IPS-11a (cell line): ENCODE measurements around the gene SH3RF3.

Source experiments
- H3K4me3 ChIP-seq: one replicate; pipeline ENCODE4 v1.5.1; 2013; ENCODE audit warnings: low read depth, low read length, control low read depth

SH3RF3 gene

DNA sequence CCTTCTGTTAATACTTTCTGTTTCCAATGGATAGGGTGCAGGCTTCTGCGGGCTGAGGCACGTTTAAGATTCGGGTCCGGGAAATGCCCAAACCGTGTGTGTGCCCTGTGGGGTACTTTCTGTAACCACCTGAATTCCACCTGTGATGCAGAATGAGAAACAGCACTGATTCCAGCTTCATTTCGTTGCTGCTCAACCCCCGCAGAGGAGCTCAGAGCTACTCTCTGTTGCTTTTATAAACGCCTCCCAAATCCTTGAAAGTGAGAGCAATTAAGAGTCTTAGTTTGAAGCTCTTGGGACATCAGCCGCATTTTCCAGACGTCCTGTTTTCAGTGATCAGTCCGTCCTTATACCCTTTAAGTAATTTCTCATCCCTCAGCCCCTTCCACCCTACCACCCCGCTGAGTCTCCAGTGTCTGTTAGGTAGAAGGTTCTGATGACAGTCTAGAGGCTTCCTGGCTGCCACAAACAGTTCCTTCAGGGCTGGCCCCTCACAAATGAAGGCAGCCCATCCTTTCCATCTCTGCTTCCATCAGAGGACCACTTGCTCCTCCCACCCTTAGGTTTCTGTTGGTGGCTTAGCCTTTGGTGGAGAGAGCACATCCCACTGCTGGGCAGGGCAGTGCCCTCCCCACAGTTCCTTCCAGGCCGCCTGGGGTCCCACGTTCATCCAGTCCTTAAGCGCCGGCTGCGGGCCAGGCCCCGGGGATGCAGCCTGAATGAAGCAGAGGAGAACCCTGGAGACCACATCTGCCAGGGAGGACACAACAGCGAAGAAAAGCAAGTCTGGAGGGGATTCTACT, 254.7 kb downstream of the SH3RF3 start:
- H3K4me3 ChIP-seq, result no peak overlapping the region

DNA sequence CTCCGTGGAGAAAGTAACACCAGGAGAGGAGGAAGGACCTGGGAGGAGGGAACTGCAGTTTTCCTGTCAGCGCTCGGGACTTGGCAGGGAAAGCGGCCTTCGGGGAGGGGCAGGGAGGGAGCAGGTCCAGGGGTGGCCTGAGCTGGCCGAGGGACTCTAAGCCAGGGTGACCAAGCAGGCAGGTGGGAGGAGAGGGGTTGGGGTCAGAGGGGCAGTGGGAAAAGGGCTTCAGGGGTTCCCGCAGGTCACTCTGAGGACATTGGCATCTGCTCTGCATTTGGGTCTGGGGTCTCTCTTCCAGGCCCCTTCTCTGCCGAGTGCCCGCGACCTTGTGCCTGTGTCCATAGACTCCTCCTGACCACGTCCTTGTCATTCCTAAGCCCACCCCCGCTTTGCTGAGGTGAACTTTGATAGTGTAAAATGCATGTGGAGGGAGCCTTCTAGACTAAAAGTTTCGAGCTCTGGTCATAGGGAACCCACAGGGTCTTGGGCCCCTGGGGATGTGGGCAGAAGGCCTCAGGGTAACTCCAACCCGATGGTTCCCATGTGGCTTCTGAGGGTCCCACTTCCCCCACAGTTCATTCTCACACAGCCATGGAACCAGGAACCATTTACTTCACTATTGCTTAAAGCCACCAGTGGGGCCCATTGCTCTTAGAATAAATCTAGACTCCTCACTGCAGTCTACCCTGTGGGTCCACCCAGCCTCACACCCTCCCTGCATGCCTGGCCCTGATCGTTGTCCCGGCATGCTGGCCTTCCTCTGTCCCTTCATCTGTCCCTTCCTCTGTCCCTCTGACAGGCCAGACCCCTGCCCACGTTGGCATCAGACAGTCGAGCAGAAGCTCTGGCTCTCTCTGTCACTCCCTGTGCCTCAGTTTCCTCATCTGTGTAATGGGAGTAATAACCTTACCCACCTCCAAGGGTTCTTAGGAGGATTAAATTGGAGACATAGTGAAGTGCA, 255.6 kb downstream of the SH3RF3 start:
- no peak overlapping the region for H3K4me3 ChIP-seq

DNA sequence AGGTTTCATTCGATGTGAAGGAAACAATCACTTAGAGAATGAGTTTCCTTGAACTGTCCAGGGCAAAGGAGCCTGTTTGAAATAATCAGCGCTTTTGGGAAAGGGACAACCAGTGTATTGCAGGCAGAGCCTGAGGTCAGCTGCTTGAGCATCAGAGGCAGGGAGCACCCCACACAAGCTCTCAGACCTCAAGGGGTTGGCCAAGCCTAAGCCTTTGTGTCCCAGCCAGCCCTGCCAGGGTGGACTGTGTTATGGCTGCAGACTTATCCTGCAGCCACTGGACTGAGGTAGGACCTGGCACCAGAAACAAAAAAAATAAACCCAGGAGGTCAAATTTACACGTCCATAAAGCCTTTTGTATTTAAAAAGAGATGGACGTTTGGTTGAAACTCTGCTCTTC, 256.5 kb downstream of the SH3RF3 start:
- H3K4me3 ChIP-seq, result no peak overlapping the region

DNA sequence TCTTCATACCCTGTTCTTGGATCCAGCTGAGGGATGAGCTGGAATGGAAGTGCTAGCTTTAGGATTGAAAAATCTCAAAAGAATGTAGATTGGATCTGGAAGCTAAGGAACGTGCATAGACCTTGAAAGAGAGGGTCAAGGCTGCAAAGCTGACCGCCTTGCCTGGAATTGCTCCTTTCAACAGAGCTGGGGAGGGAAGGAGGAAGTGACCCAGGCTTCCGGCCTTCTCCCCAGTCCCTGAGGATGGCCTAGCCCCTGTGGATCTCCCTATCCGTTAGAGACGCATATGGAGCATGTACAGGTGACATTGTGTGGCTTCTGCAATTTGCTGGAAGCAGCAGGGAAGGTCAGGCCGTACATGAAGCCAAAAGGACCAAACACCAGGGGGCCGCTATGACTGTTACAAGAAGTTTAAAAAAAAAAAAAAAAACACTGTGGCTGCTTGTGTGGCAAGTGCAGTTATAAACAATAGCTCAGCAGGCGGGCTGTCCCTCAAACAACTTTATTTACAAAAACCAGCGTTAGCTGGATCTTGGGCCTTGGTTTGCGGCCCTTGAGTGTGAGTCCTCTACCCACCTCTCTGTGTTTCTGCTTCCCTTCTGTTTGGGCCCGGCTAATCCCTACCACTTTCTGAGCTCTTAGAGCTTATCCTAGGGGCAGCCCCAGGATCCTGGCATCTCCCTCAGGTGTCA, 257.1 kb downstream of the SH3RF3 start:
- H3K4me3 ChIP-seq, result no peak overlapping the region

DNA sequence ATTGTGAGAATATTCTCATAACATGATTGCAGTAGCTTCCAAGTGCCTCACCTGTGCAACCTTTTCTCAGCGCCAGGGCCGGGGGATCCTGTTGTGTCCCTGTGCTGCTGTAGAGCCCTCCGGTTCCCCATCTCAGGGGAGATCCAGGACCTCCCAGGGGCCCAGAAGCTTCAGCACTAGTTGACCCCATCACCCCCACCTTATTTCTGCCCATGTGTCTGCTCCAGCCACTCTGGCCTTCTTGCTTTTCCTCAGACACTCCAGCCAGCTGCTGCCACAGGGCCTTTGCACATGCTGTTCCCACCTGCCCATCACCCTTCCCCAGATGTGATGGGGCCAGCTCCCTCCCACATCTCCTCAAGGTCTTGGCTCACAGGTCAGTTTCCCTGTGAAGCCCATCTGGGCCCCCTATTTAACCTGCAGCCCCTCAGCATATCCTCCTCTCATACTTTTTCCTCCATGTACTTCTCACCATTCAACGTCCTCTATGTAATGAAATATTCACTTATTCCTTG, 258.3 kb downstream of the SH3RF3 start:
- H3K4me3 ChIP-seq, result no peak overlapping the region

DNA sequence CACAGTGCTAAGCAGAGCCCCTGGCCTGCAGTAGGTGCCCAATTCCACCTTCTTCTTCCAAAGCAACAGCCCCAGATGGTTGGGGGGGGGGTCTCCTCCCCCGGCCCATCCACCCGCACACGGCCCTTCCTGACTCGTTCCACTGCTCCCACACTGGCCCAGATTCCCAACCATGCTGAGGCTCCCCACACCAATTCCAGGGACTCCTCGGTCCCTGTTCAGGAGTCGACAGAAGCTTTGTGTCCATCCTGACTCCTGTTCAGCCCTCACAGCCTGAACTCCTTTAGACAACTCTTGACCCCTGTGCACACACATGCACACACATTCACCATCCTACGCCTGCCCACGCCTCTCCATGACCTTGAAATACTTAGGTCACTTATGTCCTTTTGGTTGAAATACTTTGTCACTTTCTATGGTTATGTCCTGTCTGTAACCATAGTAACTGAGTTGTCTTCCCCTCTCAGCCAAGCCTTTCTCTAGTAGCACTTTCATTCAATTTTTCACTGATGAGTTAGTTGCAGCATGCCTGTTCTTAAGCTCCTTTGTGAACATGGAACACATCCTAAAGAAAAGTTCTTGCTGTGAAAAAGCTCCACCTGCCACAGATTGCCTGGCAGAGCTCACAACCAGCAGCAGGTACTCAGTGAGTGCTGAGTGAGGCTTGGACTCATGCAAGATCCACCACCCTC, 258.9 kb downstream of the SH3RF3 start:
- no peak overlapping the region for H3K4me3 ChIP-seq

DNA sequence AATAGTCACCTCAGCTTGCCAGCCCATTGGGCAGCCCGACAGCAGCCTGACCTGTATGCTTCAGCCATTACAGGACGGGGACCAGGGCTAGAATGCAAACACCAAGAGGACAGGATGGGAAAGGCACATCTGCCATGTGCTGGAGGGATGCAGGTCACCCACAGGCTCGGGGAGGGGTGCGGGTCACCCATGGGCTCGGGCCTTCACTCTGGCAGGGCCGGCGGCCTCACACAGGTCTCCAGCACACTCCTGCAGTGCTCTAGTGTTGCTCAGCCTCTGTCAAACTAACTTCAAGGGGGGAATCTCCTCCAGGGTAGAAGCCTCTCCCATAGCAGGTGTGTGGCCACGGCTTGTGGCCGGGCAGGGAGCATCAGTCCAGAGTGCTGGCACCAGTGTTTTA, 262.2 kb downstream of the SH3RF3 start:
- no peak overlapping the region for H3K4me3 ChIP-seq

DNA sequence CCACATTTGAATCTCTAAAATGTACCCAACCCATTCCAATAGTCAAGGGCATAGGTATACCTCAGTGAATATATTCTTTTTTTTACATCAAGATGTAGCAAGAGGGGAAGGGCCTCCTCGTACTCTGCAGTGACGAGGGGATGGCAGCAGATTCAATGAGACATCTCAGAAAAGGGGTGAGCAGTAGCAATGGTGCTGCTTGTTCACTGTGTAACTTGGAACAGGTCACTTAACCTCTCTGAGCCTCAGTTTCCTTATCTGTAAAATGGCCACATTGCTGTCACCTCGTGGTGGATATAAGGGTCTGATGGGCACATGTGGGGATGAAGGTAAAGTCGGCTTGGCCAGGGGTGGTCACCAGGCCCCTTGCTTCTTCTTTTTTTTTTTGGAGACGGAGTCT, 263.1 kb downstream of the SH3RF3 start:
- no peak overlapping the region for H3K4me3 ChIP-seq

DNA sequence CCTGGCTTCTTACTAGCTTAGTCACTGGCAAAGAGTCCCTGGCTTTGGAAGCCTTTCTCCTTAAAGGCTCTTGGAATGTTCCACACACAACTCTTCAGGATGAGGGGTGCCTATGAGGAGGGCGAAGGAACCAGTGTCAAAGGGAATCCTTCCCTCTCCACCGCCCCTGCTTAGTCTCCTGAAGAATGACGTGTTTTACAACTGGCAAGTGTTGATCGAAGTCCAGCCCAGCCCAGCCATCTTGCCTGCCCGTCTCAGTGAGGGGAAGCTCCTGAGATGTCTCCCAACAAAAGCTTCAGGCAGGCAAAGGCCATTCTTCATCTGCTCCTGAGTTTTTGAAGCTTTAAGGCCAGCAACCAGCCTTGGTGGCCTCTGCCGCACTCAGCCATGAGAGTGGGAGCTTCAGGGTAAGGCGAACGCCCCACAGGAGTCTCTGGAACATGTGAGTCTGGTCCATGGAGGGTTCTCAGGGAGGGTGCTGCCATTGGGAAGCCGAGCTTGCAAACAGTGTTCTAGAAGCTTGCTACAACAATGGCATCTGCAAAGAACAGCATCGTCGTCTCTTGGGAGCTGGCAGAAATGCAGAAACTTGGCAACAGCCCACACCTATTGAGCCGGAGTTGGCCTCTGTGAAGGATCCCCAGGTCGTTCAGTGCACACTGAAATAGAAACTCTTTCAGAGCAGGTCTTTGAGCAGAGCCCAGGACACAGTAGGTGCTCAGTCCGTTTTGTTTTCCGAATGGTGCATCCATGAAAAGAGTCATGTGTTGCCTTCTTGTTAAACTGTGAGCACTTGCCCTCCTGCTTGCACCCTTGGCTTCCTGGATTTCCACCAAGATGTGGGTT, 264.0 kb downstream of the SH3RF3 start:
- H3K4me3 ChIP-seq, result no peak overlapping the region

DNA sequence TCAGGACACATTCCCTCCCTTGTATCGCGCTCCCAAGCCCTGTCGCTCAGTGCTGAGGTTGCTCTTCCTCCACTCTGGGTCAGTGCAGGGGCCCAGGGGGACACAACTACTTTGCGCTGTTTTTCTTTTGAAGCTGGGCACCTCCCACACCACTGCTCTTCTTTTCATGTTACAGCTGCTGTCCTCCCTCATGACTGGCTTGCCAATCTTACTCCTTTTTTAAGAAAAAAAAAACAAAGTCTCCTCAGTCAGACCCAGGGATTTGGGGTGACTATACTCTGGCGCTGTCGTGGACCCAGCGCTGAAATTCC, 264.6 kb downstream of the SH3RF3 start:
- H3K4me3 ChIP-seq, result no peak overlapping the region

DNA sequence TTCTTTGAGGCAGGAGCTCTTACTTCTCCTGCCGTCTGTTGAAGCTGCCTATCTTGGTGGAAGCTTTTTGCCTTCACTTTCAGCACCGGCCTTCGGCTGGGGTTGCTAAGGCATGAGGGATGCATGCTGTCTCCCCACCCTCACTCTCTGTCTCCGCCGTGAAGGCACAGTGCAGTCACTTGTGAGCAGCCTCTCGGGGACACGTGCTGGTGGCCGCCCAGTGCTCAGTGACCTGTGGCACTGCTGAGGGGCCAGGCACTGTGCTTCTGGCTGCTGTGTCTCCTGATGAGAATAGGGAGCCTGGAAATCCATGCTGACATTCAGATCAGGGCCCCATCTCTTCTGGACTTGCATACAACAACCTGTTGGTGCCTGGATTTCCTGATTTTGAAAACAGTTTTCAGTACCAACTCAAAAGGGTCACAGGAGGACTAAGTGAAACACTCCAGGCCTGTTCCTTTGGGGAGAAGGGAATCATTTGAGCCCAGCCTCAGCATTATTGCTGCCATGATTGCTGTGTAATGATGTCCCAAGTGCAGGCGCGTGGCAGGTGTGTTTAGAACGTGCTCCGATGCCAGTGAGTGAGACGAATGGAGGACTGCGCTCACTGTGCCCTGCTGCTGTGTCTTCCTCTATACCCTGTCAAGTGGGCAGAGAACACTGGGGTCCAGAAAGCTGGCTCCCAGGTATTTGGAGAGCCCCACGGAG, 266.6 kb downstream of the SH3RF3 start:
- H3K4me3 ChIP-seq, result no peak overlapping the region

DNA sequence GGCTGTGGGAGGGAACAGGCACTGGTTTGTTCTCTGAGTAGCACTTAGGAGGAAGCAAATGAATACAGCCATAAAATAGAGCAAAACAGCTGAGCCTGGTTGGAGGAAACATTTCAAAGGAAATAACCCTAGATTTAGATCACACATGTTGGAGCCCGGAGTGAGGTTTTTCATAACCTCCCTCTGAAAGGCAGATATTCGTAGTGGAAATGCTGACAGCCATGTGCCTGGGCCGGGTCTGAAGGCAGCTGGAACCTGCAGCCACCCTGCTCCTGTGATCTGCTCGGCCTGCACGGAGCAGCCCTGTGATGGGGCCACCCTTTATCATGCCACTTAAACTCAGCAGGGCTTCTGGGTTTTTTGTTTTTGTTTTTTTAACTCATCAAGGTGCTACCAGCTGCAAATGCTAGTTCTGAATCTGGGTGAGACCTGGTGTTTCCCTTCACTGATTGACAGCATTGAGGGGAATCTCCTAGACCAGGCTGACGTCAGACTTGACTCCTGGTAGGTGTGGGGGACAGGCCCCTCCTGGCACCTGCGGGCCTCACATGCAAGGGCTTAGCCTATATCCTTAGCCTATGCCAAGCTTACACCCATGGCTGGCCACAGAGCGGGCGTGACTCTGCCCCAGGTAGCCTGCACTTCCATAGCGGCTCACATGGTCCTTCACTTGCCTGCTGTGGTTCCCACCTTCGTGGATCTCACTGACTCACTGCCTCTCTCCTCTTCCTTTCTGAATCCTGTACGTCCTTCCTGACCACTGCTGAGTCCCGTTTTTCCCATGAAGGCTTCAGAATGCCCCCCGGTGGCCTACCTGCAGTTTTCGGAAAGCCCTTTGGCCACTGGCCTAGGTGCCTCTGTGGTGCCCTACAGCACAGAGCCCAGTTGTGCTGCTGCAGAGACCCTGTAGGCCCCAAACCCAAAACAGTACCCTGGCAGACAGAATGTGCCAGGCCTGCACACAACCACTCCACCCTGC, 267.5 kb downstream of the SH3RF3 start:
- H3K4me3 ChIP-seq, result no peak overlapping the region

DNA sequence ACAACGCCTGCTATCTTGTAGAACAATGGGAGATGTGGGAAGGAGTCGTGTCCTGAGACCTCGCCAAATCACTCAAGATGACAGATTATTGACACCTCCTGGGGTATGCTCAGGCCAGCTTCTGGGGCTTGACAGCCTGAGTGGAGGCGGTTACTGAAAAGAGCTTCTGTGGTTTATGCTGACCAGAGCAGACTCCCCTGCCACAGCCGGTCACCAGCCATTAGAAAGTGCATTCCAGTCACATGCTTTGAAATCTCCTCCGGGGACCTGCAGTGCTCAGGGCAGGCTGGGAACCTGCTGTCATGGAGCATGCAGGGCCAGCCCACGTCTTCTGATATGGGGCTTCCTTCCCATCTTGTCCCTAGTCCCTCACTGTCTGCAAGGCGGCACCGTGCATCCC, 268.9 kb downstream of the SH3RF3 start:
- no peak overlapping the region for H3K4me3 ChIP-seq

DNA sequence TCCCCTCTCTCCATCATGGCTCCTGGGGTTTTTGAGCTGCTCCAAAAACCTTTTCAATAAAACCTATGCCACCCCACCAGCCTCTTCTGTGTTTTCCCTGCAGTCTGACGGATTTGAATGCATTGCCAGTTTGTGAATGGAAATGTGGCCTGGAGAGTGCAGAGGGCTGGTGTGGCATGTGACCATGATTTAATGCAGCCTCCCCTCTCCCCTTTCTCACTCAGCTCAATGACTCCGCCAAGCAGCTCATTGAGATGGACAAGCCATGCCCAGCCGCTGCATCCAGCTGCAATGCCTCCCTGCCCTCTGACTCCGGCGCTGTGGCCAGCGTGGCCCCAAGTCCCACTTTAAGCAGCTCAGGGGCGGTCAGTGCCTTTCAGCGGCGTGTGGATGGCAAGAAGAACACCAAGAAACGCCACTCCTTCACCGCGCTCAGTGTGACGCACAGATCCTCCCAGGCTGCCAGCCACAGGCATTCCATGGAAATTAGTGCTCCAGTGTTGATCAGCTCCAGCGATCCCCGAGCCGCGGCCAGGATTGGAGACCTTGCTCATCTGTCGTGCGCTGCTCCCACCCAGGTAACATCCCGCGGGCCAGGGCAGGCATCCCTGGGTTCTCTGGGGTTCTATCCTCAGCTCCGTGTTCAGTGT, 269.5 kb downstream of the SH3RF3 start:
- H3K4me3 ChIP-seq, result no peak overlapping the region

DNA sequence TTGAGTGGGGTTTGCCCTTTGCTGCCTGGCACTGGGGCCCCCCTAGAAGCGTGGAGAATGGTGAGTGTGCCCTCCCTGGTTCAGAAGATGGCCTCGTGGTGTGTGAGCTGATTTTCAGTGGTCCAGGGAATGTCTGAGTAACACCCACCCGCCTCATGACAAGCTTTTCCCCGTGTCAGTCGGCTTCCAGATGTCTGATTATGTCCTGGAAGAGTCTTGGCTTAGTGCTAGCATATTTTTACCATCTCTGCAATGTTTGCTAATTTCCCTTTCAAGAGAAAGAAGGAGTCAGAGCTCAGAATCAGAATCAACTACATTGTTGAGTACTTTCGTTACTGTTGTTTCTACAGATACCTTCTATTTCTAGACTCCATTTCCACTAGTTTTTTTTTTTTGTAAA, 270.1 kb downstream of the SH3RF3 start:
- no peak overlapping the region for H3K4me3 ChIP-seq

DNA sequence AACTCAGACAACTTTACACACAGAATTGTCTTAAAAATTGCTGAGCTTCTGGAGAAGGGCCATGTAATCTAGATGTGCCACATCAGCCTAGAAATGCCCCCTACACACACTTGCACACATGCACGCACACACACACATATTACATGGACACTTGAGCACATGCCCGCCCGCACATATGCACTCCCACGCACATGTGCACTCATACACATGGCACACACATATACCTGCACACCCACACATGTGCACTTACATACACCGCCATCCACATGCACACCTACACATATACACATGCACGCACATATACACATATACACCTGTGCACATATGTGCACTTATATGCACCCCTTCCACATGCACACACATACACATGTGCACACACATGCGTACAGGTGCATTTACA, 271.1 kb downstream of the SH3RF3 start:
- no peak overlapping the region for H3K4me3 ChIP-seq

DNA sequence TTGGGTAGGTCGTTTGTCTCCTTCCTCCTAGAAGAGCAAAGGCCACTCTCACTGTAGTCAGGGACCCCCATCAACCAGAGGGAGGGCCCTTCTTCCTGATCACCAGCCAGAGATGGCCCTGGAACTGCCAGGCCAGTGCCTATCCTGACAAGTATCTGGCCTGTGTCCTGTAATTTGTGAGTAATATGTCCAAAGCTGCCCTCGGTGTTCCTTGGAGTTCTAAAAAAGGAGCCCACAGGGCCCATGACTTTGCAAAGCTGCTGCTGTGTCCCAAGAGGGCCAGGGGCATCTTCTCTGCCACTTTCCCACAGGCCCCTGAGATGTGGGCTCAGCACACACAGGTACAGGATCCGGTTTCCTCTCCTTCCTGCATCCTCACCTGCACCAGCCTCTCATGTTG, 272.4 kb downstream of the SH3RF3 start:
- no peak overlapping the region for H3K4me3 ChIP-seq

DNA sequence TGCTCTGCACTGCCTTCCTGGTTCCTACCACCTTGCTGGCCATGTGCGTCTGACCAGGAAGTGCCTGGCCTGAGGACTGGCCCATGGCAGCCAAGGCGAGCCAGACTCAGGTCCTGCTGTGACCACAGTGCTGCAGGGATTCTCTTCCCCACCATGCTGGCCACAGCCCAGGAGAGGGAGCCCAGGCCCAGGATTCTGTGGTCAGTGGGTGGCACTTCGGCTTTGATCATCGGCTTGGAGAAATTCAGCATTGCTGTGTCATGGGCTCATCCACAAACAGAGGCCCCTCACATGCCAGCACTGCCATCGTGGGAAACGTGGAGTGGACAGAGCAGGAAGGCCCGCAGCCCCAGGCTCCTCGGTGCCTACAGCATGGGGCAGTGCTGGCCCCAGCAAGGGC, 273.2 kb downstream of the SH3RF3 start:
- no peak overlapping the region for H3K4me3 ChIP-seq
